Measurements from ENCODE around the gene POC5. TPM values are rescaled to one million over a fixed set of nuclear protein-coding genes. Genes with fewer than 3 reads are reported as not detected.

POC5 gene
- total and polyA plus RNA-seq, 2 of the 4 experiments (the other 2 are of a cell fraction) = 6.6 to 12.9 TPM

- no peak overlapping the region for H3K14ac ChIP-seq (replicated peaks; ENCODE audit: low read depth, low read length)
Measured at GRCh38 chr5:75626959-75627358, 90.3 kb downstream of the POC5 start.

More at GRCh38 chr5:75626959-75627358, 90.3 kb downstream of the POC5 start:
- ATAC-seq (ENCODE audit: low read depth) = no peak
- no peak overlapping the region for H2BK5ac ChIP-seq (ENCODE audit: low read depth, low read length, poor library complexity, severe bottlenecking)
- ChIA-PET CTCF (no interaction called here), POLR2A (ENCODE audit: unreplicated experiment) (no interaction called here)
- H3K27ac ChIP-seq (ENCODE audit: insufficient read depth, low read length) = no peak overlapping the region
- in situ Hi-C loops (cut with MboI; ENCODE audit: low sequenced_read_pairs) = no loop called here
- H4K5ac ChIP-seq (ENCODE audit: low read depth, low read length) = no peak overlapping the region
- no peaks in the 10 kb centered on the region for H3K27me3 ChIP-seq (ENCODE audit: control insufficient read depth, insufficient read depth, low read length)
- no peaks in the 10 kb centered on the region for H3K36me3 ChIP-seq (ENCODE audit: control insufficient read depth, insufficient read depth, low read length)
- H3K56ac ChIP-seq (ENCODE audit: extremely low read depth, insufficient read depth, low read length) = no peak overlapping the region
- H3K9me3 ChIP-seq (ENCODE audit: control insufficient read depth, insufficient read depth, low read length) = no peaks in the 10 kb centered on the region
- no peak overlapping the region for H4K91ac ChIP-seq (ENCODE audit: insufficient read depth, low read depth, low read length)
- H2AK5ac ChIP-seq (ENCODE audit: low read depth, low read length) = no peak overlapping the region
- intact Hi-C loops (cut with micrococcal nuclease) = no loop called here
- no peak overlapping the region for H2AK9ac ChIP-seq (replicated peaks; ENCODE audit: low read depth, low read length, poor library complexity)
- DNase-seq = no peak
- H3K79me1 ChIP-seq (ENCODE audit: low read depth in 1 of 2, low read length in 2 of 2) = no peaks in the 10 kb centered on the region
- H3K4ac ChIP-seq (ENCODE audit: low read depth, low read length) = no peak overlapping the region
- no peak overlapping the region for H2BK15ac ChIP-seq (ENCODE audit: low read depth, low read length)
- no peak overlapping the region for H2BK120ac ChIP-seq (ENCODE audit: low read depth, low read length)
- peaks cover 2% of the 10 kb centered on the region; the same call in 1 of the 2 replicates for H3K4me1 ChIP-seq (ENCODE audit: control insufficient read depth, insufficient read depth, low read length)
- H3K9me1 ChIP-seq (ENCODE audit: insufficient read depth, low read length) = peaks cover 2% of the 10 kb centered on the region; the same call in 1 of the 2 replicates
- no peak overlapping the region for H3K9ac ChIP-seq (ENCODE audit: low read depth, low read length)
- no peak overlapping the region for H3K4me3 ChIP-seq (ENCODE audit: insufficient read depth, low read depth, low read length)
- H3K18ac ChIP-seq (ENCODE audit: low read depth, low read length) = no peak overlapping the region
- H2BK20ac ChIP-seq (ENCODE audit: low read depth, low read length) = no peak overlapping the region
- no peaks in the 10 kb centered on the region for H4K20me1 ChIP-seq (ENCODE audit: insufficient read depth, low read length)
- TF ChIP-seq RCOR1 (IDR thresholded peaks at IDR 0.05; ENCODE audit: insufficient replicate concordance, low read length) = no peak
- no peak for TF ChIP-seq MAFK (IDR thresholded peaks at IDR 0.05; ENCODE audit: low read depth, low read length)
- no peak for TF ChIP-seq MAZ (IDR thresholded peaks at IDR 0.05; ENCODE audit: borderline replicate concordance, low read depth, low read length)
- TF ChIP-seq SMC3 (IDR thresholded peaks at IDR 0.05; ENCODE audit: low read depth, low read length) = no peak
- TF ChIP-seq RAD21 (IDR thresholded peaks at IDR 0.05; ENCODE audit: low read length) = no peak
- TF ChIP-seq NFE2L2 (IDR thresholded peaks at IDR 0.05; ENCODE audit: low read depth, low read length) = no peak
- TF ChIP-seq CTCF (conservative IDR thresholded peaks at IDR 0.05; ENCODE audit: low read depth, low read length) = no peak
- TF ChIP-seq USF2 (IDR thresholded peaks at IDR 0.05; ENCODE audit: low read depth, low read length) = no peak
- TF ChIP-seq FOS (IDR thresholded peaks at IDR 0.05; ENCODE audit: low read depth, low read length) = no peak
- TF ChIP-seq POLR2A (IDR thresholded peaks at IDR 0.05; ENCODE audit: low read depth, low read length) = no peak
- no peak for TF ChIP-seq MXI1 (IDR thresholded peaks at IDR 0.05; ENCODE audit: borderline replicate concordance, low read depth, low read length)
- TF ChIP-seq CEBPB (IDR thresholded peaks at IDR 0.05; ENCODE audit: low read depth, low read length) = no peak
- no peak for TF ChIP-seq ELK1 (IDR thresholded peaks at IDR 0.05; ENCODE audit: borderline replicate concordance, low read depth, low read length)
- TF ChIP-seq RFX5 (IDR thresholded peaks at IDR 0.05; ENCODE audit: low read depth, low read length) = no peak
- TF ChIP-seq BHLHE40 (IDR thresholded peaks at IDR 0.05; ENCODE audit: low read depth, low read length) = no peak
- TF ChIP-seq CHD1 (IDR thresholded peaks at IDR 0.05; ENCODE audit: low read depth, low read length) = no peak
- no peak overlapping the region for H4K8ac ChIP-seq (ENCODE audit: low read depth in 2 of 2, low read length in 2 of 2)
- no peak overlapping the region for H3K23ac ChIP-seq (ENCODE audit: low read depth, low read length)
- H2AFZ ChIP-seq (replicated peaks; ENCODE audit: low read length, poor library complexity) = no peak overlapping the region
- no peak overlapping the region for H3K4me2 ChIP-seq (ENCODE audit: low read depth, low read length)
- BruUV-seq (replicated peaks) = no TSS peak
- dilution Hi-C loops (cut with HindIII; ENCODE audit: low sequenced_read_pairs, unreplicated experiment) = no loop called here

Data from IMR-90 (cell line).